HG02884 (cell line): ENCODE data around the gene POLG2.
"Not testable (repeated sequence)": the region's sequence is repeated elsewhere in the genome, so short reads cannot be mapped to it uniquely, and the experiment has no call there.

Source experiments
- ATAC-seq: cut with Tn5 transposase; IDR thresholded peaks from one replicate; pipeline ENCODE4 v1.9.1; 2021; ENCODE audit warnings: mild to moderate bottlenecking, moderate library complexity; ENCODE audit not compliant: unreplicated experiment

The POLG2 gene

DNA sequence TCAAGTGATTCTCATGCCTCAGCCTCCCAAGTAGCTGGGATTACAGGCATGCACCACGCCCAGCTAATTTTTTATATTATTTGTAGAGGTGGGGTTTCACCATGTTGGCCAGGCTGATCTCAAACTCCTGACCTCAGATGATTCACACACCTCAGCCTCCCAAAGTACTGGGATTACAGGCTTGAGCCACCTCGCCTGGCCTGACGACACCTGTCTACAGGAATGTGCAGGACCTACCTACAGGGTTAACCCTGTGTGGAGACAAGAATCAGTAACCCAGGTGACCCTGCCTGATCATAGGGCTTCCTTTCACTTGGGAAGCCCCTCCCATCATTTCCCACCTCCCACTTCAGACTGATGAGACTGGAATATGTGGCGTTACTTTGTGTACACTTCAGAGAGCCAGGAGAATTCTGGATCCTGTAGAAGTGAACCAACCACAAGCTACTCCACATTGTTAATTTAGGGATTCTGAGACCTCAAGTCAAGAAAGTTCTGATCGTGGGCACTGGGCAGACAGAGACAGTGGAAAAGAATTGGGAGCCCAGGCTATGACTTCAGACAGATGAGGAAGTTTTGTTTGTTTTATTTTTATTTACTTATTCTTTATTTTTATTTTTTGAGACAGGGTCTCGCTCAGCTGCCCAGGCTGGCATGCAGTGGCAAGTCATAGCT is 53.6 kb downstream of the POLG2 start:
- no peak for ATAC-seq

DNA sequence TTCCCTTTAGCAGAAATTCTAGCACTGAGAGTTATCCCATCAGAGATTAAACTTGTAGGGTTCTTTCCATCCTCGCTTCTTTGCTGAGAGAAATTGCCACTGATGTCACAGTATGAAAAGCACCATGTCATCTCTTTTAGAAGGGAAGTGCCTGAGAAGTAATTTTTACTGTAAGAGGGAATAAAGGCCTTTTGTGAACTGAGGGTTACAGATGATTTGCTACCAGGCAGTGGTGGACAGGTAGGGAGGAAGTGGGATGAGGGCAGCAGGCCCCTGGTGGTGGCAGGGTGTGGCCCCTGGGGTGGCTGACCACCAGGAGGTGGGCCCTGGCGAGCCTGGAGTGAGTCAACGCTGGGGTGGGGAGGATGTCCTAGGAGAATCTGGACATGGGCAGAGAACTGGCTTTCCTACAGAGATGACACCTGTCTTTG is 54.3 kb downstream of the POLG2 start:
- no peak for ATAC-seq

DNA sequence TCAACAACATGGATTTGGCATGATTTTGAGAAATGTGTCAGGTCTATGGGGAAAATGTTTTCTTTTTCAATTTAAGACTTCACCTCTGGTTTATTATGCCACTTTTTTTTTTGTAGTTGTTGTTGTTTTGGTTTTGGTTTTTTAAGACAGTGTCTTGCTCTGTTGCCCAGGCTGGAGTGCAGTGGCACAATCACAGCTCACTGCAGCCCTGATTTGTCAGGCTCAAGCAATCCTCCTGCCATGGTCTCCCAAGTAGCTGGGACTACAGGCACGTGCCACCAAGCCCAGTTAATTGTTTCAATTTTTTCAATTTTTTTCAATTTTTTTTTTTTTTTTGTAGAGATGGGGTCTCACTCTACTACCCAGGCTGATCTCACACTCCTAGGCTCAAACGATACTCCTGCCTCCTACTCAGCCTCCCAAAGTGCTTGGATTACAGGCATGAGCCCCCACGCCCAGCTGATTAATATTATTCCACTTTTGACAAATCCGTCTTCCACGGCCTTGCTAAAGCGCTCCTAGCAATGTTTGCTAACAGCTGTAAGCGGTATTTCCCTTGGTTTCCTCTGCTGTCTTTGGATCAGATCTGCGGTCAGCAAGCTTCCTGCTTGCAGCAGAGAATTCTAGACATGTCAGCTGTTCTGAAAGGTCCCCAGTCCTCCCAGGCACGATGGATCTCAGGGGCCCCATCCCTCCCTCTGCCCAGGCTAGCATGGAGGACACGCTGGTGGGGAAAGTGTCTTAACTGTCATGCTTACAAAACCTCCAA is 54.9 kb downstream of the POLG2 start:
- no peak for ATAC-seq

DNA sequence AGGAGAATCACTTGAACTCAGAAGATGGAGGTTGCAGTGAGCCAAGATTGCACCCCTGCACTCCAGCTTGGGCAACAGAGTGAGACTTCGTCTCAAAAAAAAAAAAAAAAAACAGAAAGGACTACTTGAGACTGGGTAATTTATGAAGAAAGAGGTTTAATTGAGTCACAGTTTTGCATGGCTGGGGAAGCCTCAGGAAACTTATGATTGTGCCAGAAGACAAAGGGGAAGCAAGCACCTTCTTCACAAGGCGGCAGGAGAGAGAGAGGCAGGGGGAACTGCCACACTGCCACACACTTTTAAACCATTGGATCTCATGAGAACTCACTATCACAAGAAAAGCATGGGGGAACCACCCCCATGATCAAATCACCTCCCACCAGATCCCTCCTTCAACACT is 56.9 kb downstream of the POLG2 start:
- ATAC-seq, result no peak

DNA sequence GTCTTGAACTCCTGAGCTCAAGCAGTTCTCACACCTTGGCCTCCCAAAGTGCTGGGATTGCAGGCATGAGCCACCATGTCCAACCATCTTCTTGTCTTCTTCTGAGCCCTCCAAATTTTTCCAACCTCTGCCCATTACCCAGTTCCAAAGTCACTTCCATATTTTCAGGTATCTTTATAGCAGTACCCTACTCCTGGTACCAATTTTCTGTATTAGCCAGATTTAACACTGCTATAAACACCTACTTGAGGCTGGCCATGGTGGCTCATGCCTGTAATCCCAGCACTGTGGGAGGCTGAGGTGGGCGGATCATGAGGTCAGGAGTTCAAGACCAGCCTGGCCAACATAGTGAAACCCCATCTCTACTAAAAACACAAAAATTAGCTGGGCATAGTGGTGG is 57.3 kb downstream of the POLG2 start:
- ATAC-seq, result not testable (repeated sequence)

DNA sequence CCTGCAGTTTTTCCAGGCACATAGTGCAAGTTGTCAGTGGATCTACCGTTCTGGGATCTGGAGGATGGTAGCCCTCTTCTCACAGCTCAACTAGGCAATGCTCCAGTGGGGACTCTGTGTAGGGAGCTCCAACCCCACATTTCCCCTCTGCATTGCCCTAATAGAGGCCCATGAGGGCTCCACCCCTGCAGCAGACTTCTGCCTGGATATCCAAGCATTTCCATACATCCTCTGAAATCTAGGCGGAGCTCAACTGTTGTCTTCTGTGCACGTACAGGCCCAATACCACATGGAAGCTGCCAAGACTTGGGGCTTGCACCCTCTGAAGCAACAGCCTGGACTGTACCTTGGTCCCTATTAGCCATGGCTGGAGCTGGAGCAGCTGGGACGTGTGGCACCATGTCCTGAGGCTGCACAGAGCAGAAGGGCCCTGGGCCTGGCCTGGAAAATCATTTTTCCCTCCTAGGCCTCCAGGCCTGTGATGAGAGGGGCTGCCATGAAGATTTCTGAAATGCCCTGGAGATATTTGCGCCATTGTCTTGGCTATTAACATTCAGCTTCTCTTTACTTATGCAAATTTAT is 58.8 kb downstream of the POLG2 start:
- ATAC-seq, result no peak

DNA sequence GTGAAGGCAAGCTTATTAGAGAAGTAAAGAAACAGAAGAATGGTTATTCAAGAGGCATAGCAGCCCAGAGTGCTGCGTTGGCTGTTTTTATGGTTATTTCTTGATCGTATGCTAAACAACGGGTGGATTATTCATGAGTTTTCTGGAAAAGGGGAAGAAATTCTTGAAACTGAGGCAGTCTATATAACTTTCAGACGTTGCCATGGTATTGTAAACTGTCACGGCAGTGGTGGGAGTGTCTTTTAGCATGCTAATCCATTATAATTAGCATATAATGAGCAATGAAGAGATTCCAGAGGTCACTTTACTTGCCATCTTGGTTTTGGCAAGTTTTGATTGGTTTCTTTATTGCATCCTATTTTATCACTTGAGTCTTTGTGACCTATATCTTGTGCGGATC is 65.3 kb downstream of the POLG2 start:
- ATAC-seq, result no peak

DNA sequence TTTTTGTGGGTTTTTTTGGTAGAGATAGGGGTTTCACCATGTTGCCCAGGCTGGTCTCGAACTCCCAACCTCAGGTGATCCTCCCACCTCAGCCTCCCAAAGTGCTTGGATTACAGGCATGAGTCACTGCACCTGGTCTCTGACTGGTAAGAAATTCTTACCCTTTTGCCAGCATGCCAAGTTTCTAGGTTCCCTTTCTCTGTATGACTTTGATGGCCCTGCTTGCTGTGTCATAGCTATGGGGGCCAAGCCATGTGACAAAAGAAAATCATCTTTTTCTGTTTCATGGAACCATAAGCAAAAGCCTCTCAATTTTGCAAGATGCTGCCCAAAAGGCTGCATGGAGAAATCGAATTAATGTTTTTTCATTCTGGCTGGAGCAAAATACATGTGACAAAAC is 66.8 kb downstream of the POLG2 start:
- not testable (repeated sequence) for ATAC-seq

DNA sequence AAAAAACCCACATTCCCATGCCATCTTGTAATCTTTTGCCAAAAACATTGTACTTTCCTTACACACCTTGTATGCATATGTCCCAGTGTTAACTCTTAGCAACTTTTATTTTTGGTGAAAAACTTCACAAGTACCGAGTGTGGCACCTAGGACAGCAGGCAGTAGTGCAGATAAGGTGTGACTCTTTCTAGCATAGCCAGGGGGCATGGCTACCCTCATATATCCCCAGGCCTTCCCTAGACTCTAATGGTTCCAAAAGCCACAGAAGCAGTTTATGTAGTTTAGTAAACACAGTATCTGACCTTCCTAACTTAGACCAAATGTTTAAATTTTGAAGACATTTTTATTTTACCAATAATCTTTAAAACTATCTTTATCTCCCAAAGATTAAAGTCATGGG is 68.4 kb downstream of the POLG2 start:
- ATAC-seq, result no peak
